H1 (cell line): ENCODE data around the gene UCN. TPM values are rescaled to one million over a fixed set of nuclear protein-coding genes. Genes with fewer than 3 reads are reported as not detected.

ENCODE experiments used
- CTCF ChIA-PET: fragments of 300-600 bp; sonication (Branson Sonifier 250); formaldehyde crosslinking; loops from one replicate; lab custom pipeline; 2021; ENCODE audit not compliant: partially characterized antibody; lab: Charles Lee
- POLR2A ChIA-PET: fragments of 300-600 bp; sonication (Branson Sonifier 250); formaldehyde crosslinking; loops from one replicate; lab custom pipeline; 2021; ENCODE audit warnings: inconsistent platforms; ENCODE audit not compliant: partially characterized antibody; lab: Charles Lee
- DNase-seq, 2 experiments: peaks; one replicate each; pipeline versions ENCODE4 v3.0.0 to v3.0.0-alpha.2; 2010 to 2022; ENCODE audit warnings: low spot score in 2 of 2, low read depth in 1 of 2, mixed read lengths in 1 of 2
- FAIRE-seq: peaks from 2 replicates; lab custom pipeline; 2011; peaks lifted over from hg19 to GRCh38; lab: Jason Lieb, UNC
- H2AFZ ChIP-seq: 2 replicates; pipeline ENCODE4 v1.8.1; 2012; ENCODE audit warnings: low read length, inconsistent platforms
- H2AK5ac ChIP-seq: 2 replicates; pipeline ENCODE4 v1.6.1; 2013; ENCODE audit warnings: low read depth, low read length
- H2BK120ac ChIP-seq: replicated peaks from 2 replicates; pipeline ENCODE3; 2013; ENCODE audit warnings: low read depth, low read length, inconsistent platforms
- H2BK12ac ChIP-seq: 2 replicates; pipeline ENCODE4 v1.6.1; 2013; ENCODE audit warnings: low read depth, low read length
- H2BK15ac ChIP-seq: 2 replicates; pipeline ENCODE4 v1.6.1; 2013; ENCODE audit warnings: low read length
- H2BK20ac ChIP-seq: 2 replicates; pipeline ENCODE4 v1.6.1; 2013; ENCODE audit warnings: low read length
- H2BK5ac ChIP-seq: 2 replicates; pipeline ENCODE4 v1.6.1; 2013; ENCODE audit warnings: low read depth, low read length
- H3K14ac ChIP-seq: 2 replicates; pipeline ENCODE4 v1.6.1; 2013; ENCODE audit warnings: inconsistent platforms; ENCODE audit not compliant: insufficient read length
- H3K18ac ChIP-seq: 2 replicates; pipeline ENCODE4 v1.6.1; 2013; ENCODE audit warnings: low read length; ENCODE audit errors: extremely low read depth
- H3K23ac ChIP-seq: 2 replicates; pipeline ENCODE4 v1.6.1; 2013; ENCODE audit warnings: inconsistent platforms; ENCODE audit not compliant: insufficient read length
- H3K23me2 ChIP-seq: 2 replicates; pipeline ENCODE4 v1.6.1; 2013; ENCODE audit warnings: low read depth, low read length
- H3K27ac ChIP-seq: 2 replicates; pipeline ENCODE4 v1.6.1; 2011; ENCODE audit warnings: low read depth, low read length, inconsistent platforms
- H3K27me3 ChIP-seq, 4 experiments: replicated peaks in 1 of 4; 1 replicate in 1 of 4; 2 replicates in 3 of 4; pipeline versions ENCODE4 v1.6.1 to v1.8.1; 2011 to 2013; ENCODE audit warnings: low read length in 3 of 4, mild to moderate bottlenecking in 3 of 4, inconsistent platforms in 2 of 4, mixed read lengths in 2 of 4, moderate library complexity in 1 of 4; ENCODE audit not compliant: control insufficient read depth in 3 of 4, insufficient read depth in 3 of 4; ENCODE audit errors: extremely low read depth in 1 of 4
- H3K36me3 ChIP-seq, 4 experiments: 2 replicates each; pipeline versions ENCODE4 v1.6.1 to v1.8.1; 2011 to 2013; ENCODE audit warnings: mild to moderate bottlenecking in 4 of 4, low read length in 3 of 4, moderate library complexity in 2 of 4, control low read depth in 1 of 4, inconsistent platforms in 1 of 4; ENCODE audit not compliant: insufficient read depth in 4 of 4, control insufficient read depth in 2 of 4
- H3K4ac ChIP-seq: replicated peaks from 2 replicates; pipeline ENCODE3; 2013; ENCODE audit warnings: low read length, low read depth, mixed read lengths, inconsistent platforms; ENCODE audit not compliant: insufficient read length
- H3K4me1 ChIP-seq, 4 experiments: replicated peaks in 1 of 4; 1 replicate in 1 of 4; 2 replicates in 3 of 4; pipeline versions ENCODE4 v1.6.1 to v1.8.1; 2011 to 2013; ENCODE audit warnings: low read length in 3 of 4, inconsistent platforms in 2 of 4, mixed read lengths in 1 of 4; ENCODE audit not compliant: insufficient read depth in 4 of 4, control insufficient read depth in 3 of 4
- H3K4me2 ChIP-seq, 2 experiments: 2 replicates each; pipeline versions ENCODE4 v1.6.1 to v1.8.1; 2011 to 2013; ENCODE audit warnings: low read depth in 2 of 2, low read length in 2 of 2, control low read depth in 1 of 2, inconsistent platforms in 1 of 2, mild to moderate bottlenecking in 1 of 2; ENCODE audit not compliant: insufficient read depth in 1 of 2
- H3K4me3 ChIP-seq, 4 experiments: fragments of 200-600, 300-600 bp in 1 of 4; sonication (generic), shearing (Covaris generic), sonication (Bioruptor Twin) in 1 of 4; 2 replicates each; pipeline versions ENCODE4 v1.5.1 to v1.8.1; 2011 to 2016; ENCODE audit warnings: low read length in 4 of 4, low read depth in 3 of 4, control low read depth in 2 of 4, inconsistent platforms in 2 of 4, mild to moderate bottlenecking in 2 of 4, mixed read lengths in 1 of 4, moderate library complexity in 1 of 4; ENCODE audit not compliant: insufficient read depth in 2 of 4; ENCODE audit errors: extremely low read depth in 1 of 4
- H3K56ac ChIP-seq: replicated peaks from 2 replicates; pipeline ENCODE3; 2013; ENCODE audit warnings: low read depth, mild to moderate bottlenecking, mixed read lengths, low read length, inconsistent platforms; ENCODE audit not compliant: insufficient read length
- H3K79me1 ChIP-seq: 2 replicates; pipeline ENCODE4 v1.6.1; 2013; ENCODE audit warnings: low read depth, low read length, control low read depth
- H3K79me2 ChIP-seq, 2 experiments: 2 replicates each; pipeline versions ENCODE4 v1.6.1 to v1.8.1; 2012 to 2013; ENCODE audit warnings: low read length in 2 of 2, mild to moderate bottlenecking in 2 of 2, inconsistent platforms in 1 of 2; ENCODE audit not compliant: insufficient read depth in 2 of 2, control insufficient read depth in 1 of 2
- H3K9ac ChIP-seq, 4 experiments: replicated peaks in 1 of 4; 1 replicate in 1 of 4; 2 replicates in 3 of 4; pipeline versions ENCODE4 v1.6.1 to v1.8.1; 2011 to 2013; ENCODE audit warnings: low read depth in 3 of 4, low read length in 3 of 4, control low read depth in 2 of 4, mild to moderate bottlenecking in 2 of 4, moderate library complexity in 2 of 4, inconsistent platforms in 1 of 4; ENCODE audit errors: extremely low read depth in 1 of 4
- H3K9me3 ChIP-seq, 2 experiments: 2 replicates each; pipeline versions ENCODE4 v1.6.1 to v1.8.1; 2012 to 2013; ENCODE audit warnings: mild to moderate bottlenecking in 2 of 2, moderate library complexity in 2 of 2, control low read depth in 1 of 2, inconsistent platforms in 1 of 2, low read depth in 1 of 2, low read length in 1 of 2, mixed read lengths in 1 of 2; ENCODE audit not compliant: insufficient read depth in 2 of 2
- H4K20me1 ChIP-seq, 2 experiments: replicated peaks in 1 of 2; 2 replicates each; pipeline versions ENCODE3 to v1.8.1; 2011 to 2013; ENCODE audit warnings: inconsistent platforms in 2 of 2, low read length in 2 of 2, mild to moderate bottlenecking in 1 of 2; ENCODE audit not compliant: insufficient read depth in 2 of 2, control insufficient read depth in 1 of 2
- H4K5ac ChIP-seq: 2 replicates; pipeline ENCODE4 v1.6.1; 2013; ENCODE audit warnings: low read length, low read depth, mixed read lengths, inconsistent platforms; ENCODE audit not compliant: insufficient read length
- H4K8ac ChIP-seq: 2 replicates; pipeline ENCODE4 v1.8.0; 2013; ENCODE audit warnings: mild to moderate bottlenecking, moderate library complexity, low read length, inconsistent platforms; ENCODE audit not compliant: insufficient read depth; ENCODE audit errors: extremely low read depth
- H4K91ac ChIP-seq: replicated peaks from 2 replicates; pipeline ENCODE3; 2013; ENCODE audit warnings: low read length, mixed read lengths, inconsistent platforms; ENCODE audit not compliant: insufficient read length
- CHD2 ChIP-seq: IDR thresholded peaks from 2 replicates; pipeline ENCODE4 v1.6.1; 2012; ENCODE audit warnings: low read length, improper control_type of control experiment
- CTBP2 ChIP-seq: IDR thresholded peaks from 2 replicates; pipeline ENCODE4 v1.7.0; 2011; ENCODE audit warnings: borderline replicate concordance, mild to moderate bottlenecking, moderate library complexity, mixed read lengths, low read length; ENCODE audit not compliant: insufficient read depth, insufficient read length
- EP300 ChIP-seq, 2 experiments: IDR thresholded peaks; 1 replicate in 1 of 2; 2 replicates in 1 of 2; pipeline ENCODE4 v1.6.1; 2011 to 2012; ENCODE audit warnings: low read depth in 2 of 2, low read length in 2 of 2, mild to moderate bottlenecking in 2 of 2, borderline replicate concordance in 1 of 2, inconsistent platforms in 1 of 2, moderate library complexity in 1 of 2
- HDAC6 ChIP-seq: IDR thresholded peaks from one replicate; pipeline ENCODE4 v1.7.1; 2012; ENCODE audit warnings: low read depth, mild to moderate bottlenecking, inconsistent platforms, low read length, moderate library complexity
- JUN ChIP-seq: IDR thresholded peaks from 2 replicates; pipeline ENCODE4 v1.6.1; 2011; ENCODE audit warnings: low read depth, mild to moderate bottlenecking, improper control_type of control experiment, low read length
- JUND ChIP-seq: IDR thresholded peaks from 2 replicates; pipeline ENCODE4 v1.6.1; 2011; ENCODE audit warnings: mild to moderate bottlenecking, improper control_type of control experiment, low read length
- NANOG ChIP-seq: IDR thresholded peaks from 2 replicates; pipeline ENCODE4 v1.6.1; 2011; ENCODE audit warnings: low read length, low read depth, mild to moderate bottlenecking, inconsistent platforms; ENCODE audit not compliant: insufficient read depth, poor library complexity, severe bottlenecking
- SIN3A ChIP-seq, 2 experiments: IDR thresholded peaks in 1 of 2; conservative IDR thresholded peaks in 1 of 2; 2 replicates each; pipeline ENCODE4 v1.6.1; 2011 to 2012; ENCODE audit warnings: low read length in 2 of 2, improper control_type of control experiment in 1 of 2, low read depth in 1 of 2, mild to moderate bottlenecking in 1 of 2
- SIX5 ChIP-seq: IDR thresholded peaks from 2 replicates; pipeline ENCODE4 v1.6.1; 2011; ENCODE audit warnings: mild to moderate bottlenecking, low read depth, low read length
- SP1 ChIP-seq: IDR thresholded peaks from 2 replicates; pipeline ENCODE4 v1.6.1; 2011; ENCODE audit warnings: low read depth, low read length
- TCF12 ChIP-seq: IDR thresholded peaks from 2 replicates; pipeline ENCODE4 v1.6.1; 2011; ENCODE audit warnings: low read depth, mild to moderate bottlenecking, low read length
- WGBS, 2 experiments: shearing (Covaris generic) in 1 of 2; methylation state at CpG; one replicate each; pipeline versions ENCODE4 v1.1.6 to v1.1.7; 2013 to 2015; ENCODE audit warnings: low lambda C conversion rate in 2 of 2, mixed read lengths in 2 of 2, inconsistent platforms in 1 of 2, low coverage in 1 of 2, missing lambda C conversion rate in 1 of 2; ENCODE audit not compliant: insufficient replicate concordance in 2 of 2, insufficient coverage in 1 of 2, insufficient read length in 1 of 2; ENCODE audit errors: extremely low coverage in 1 of 2, missing lambda C conversion rate in 1 of 2; 5-methylcytosine and 5-hydroxymethylcytosine counted together
- polyA plus RNA-seq, 7 experiments: library from polyadenylated mRNA; depleted of rRNA in 3 of 7; stranded (reverse) in 5 of 7; unstranded in 2 of 7; fragments of >200 nt in 5 of 7; fragments of 200-250 nt in 2 of 7; gene quantifications; 1 replicate in 5 of 7; 2 replicates in 1 of 7; 4 replicates in 1 of 7; pipeline versions ENCODE4 v1.2.1 to v1.2.3, GENCODE V29; 2011 to 2013; ENCODE audit warnings: missing spikeins in 2 of 7, mixed read lengths in 2 of 7
- total RNA-seq: library from RNA; stranded (reverse); fragmentation: NEBNext Ultra II Directional; extraction: Animal tissue kit (Norgen Biotek cat#: 25700); gene quantifications from 2 replicates; pipeline ENCODE4 v1.2.1, GENCODE V29; 2021
- TF ChIP-seq, protein P1 (sequence below): IDR thresholded peaks from 2 replicates; pipeline ENCODE4 v1.6.1; 2012; ENCODE audit warnings: inconsistent platforms
- TF ChIP-seq, protein P2 (sequence below): IDR thresholded peaks from 2 replicates; pipeline ENCODE4 v1.6.1; 2011; ENCODE audit warnings: low read depth, mild to moderate bottlenecking, low read length; ENCODE audit not compliant: insufficient read depth

Gene UCN
- total and polyA plus RNA-seq, 2 of the 8 experiments (the other 6 are each of a cell fraction or from before 2014, with no cell fraction given), result 0.35 TPM; not detected in 1

DNA sequence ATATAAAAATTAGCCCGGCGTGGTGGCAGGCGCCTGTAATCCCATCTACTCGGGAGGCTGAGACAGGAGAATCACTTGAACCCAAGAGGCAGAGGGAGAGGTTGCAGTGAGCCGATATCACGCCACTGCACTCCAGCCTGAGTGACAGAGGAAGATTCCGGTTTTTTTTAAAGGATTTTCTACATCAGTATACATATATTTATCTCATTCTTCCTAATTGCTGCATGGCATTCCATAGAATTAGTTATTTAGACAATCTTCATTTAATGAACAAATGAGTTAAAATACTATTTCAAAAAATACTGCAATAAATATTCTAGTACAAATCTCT, 46.3 kb upstream of the UCN start:
- H2BK5ac ChIP-seq, result no peak overlapping the region
- peaks cover 11 to 78% of the 10 kb centered on the region in 2 experiments; a peak in 3 of 4 replicates for H3K79me2 ChIP-seq
- no peak overlapping the region for H4K91ac ChIP-seq
- no peaks in the 10 kb centered on the region for H3K23me2 ChIP-seq
- peaks cover 3% of the 10 kb centered on the region in 2 experiments for H4K20me1 ChIP-seq
- no peak overlapping the region for H3K23ac ChIP-seq
- FAIRE-seq, result no peak
- no peaks in the 10 kb centered on the region for H3K9me3 ChIP-seq
- H3K14ac ChIP-seq, result no peak overlapping the region
- no peaks in the 10 kb centered on the region for H3K27me3 ChIP-seq
- H2AFZ ChIP-seq, result no peak overlapping the region
- no peak overlapping the region for H2BK12ac ChIP-seq
- no peak overlapping the region for H4K8ac ChIP-seq
- no peak overlapping the region for H2BK15ac ChIP-seq
- H2AK5ac ChIP-seq, result no peak overlapping the region
- H3K4me1 ChIP-seq, result peaks cover 0 to 12% (median 4%) of the 10 kb centered on the region in 4 experiments; a peak in 4 of 7 replicates
- no peaks in the 10 kb centered on the region; the same call in 1 of the 2 replicates for H3K79me1 ChIP-seq
- no peak overlapping the region for H3K56ac ChIP-seq
- no peak overlapping the region for H3K4ac ChIP-seq
- no peak overlapping the region for H2BK120ac ChIP-seq
- H3K4me3 ChIP-seq, result peak overlapping the region in 1 of 4 experiments; percentile 86; a peak in 1 of 8 replicates
- no peak overlapping the region for H3K9ac ChIP-seq
- no peak for DNase-seq
- H4K5ac ChIP-seq, result no peak overlapping the region
- peak overlapping the region in 1 of 2 experiments; percentile 62; a peak in 1 of 4 replicates for H3K4me2 ChIP-seq
- CTCF ChIA-PET, result interaction anchor here (1.1 to 1.6 kb wide), 3 partner anchors 13 to 75 kb away, joined by 3 to 5 read pairs (median 5); partner anchors contain the start of genes EIF2B4 and SNX17
- H2BK20ac ChIP-seq, result no peak overlapping the region
- POLR2A ChIA-PET, result interaction anchor here (1.0 to 9.5 kb wide), 7 partner anchors 11 to 55 kb away, joined by 3 to 135 read pairs (median 8); partner anchors contain the start of genes EIF2B4, MPV17, PPM1G and SNX17
- peaks cover 0 to 5% (median 3%) of the 10 kb centered on the region in 4 experiments; a peak in 3 of 8 replicates for H3K36me3 ChIP-seq
- 88% methylated on average over 7 of the region's 7 CpGs; no CpG with 5 or more reads in 1 of the 2 experiments for WGBS, 2 experiments
- no peak overlapping the region for H3K18ac ChIP-seq
- H3K27ac ChIP-seq, result no peak overlapping the region
- TF ChIP-seq, protein P1, sequence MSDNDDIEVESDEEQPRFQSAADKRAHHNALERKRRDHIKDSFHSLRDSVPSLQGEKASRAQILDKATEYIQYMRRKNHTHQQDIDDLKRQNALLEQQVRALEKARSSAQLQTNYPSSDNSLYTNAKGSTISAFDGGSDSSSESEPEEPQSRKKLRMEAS, result no peak
- TF ChIP-seq CHD2, result no peak
- no peak for TF ChIP-seq SIX5
- no peak for TF ChIP-seq SP1
- TF ChIP-seq NANOG, result no peak
- no peak for TF ChIP-seq JUN
- no peak for TF ChIP-seq EP300 (IDR thresholded peaks at IDR 0.05; ENCODE audit: borderline replicate concordance in 1 of 2, low read depth in 2 of 2, low read length in 2 of 2)
- no peak for TF ChIP-seq TCF12
- TF ChIP-seq CTBP2, result no peak
- TF ChIP-seq HDAC6, result no peak
- TF ChIP-seq JUND, result no peak
- TF ChIP-seq, protein P2, sequence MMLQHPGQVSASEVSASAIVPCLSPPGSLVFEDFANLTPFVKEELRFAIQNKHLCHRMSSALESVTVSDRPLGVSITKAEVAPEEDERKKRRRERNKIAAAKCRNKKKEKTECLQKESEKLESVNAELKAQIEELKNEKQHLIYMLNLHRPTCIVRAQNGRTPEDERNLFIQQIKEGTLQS, result no peak
- no peak for TF ChIP-seq SIN3A (conservative IDR thresholded peaks at IDR 0.05 in 1 of 2, IDR thresholded peaks at IDR 0.05 in 1 of 2; ENCODE audit: low read depth in 1 of 2, low read length in 2 of 2)
